Astrocyte of the hippocampus (primary cell): ENCODE measurements around the gene PRKACA.
A peak's percentile ranks its signal among the peaks of the same experiment; 100 is the strongest.

Experiments
- DNase-seq: peaks from one replicate; pipeline ENCODE4 v3.0.0; 2011; ENCODE audit warnings: low read depth, low spot score

PRKACA gene

DNA sequence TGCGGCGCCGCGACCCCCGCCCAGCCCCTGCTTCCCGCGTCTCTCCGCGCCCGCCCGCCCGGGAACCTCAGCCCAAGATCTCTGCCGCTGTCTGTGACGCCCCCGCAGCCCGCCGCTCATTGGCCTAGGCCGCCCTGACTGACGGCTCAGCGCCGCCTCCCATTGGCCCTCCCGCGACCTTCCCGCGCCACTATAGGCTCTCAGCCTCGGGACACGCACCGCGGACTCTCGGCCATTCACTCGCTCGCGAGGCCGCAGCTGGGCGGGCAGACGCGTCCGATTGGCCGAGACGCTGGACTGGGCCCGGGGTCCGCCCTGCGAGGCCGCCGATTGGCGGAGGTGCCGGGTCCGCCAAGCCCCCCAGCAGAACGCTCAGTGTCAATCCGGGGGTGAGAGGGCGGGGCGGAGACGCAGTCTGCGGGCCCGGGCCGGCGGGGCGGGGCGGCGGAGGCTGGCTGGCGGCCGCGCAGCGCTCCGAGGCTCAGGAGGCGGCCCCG, at the start of gene PRKACA:
PRKACA (minus strand) TSS at position 95 of the 497 bp plus-strand sequence. CDS start 215 bp downstream, outside the sequence.
- peak; percentile 100 for DNase-seq

DNA sequence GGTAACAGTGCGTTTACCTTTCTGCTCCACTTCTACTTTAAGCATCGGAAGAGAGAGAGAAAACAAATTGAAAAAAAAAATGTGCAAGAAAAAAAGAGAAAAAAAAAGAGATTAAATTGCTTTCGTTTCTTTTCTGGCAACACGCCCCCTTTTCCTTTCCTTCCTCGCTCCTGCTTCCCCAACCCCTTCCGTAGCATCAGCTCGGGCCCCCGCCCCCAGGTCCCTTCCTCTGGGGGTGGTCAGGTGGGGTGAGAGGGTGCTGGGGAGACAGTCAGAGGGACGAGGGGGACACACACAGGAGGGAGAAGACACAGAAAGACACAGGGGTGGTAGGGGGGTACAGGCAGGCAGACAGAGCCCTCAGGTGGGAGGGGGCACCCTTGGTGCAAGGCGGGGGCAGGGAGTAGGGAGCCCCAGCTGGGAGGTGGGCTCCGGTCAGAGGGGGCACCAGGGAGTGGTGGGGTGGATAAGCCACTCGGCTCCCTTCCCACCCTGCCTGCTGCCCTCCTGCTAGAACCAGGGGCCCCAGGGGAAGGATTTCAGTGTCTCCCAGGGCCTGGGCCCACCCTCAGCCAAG, 49.5 kb upstream of the PRKACA start:
- DNase-seq = no peak

DNA sequence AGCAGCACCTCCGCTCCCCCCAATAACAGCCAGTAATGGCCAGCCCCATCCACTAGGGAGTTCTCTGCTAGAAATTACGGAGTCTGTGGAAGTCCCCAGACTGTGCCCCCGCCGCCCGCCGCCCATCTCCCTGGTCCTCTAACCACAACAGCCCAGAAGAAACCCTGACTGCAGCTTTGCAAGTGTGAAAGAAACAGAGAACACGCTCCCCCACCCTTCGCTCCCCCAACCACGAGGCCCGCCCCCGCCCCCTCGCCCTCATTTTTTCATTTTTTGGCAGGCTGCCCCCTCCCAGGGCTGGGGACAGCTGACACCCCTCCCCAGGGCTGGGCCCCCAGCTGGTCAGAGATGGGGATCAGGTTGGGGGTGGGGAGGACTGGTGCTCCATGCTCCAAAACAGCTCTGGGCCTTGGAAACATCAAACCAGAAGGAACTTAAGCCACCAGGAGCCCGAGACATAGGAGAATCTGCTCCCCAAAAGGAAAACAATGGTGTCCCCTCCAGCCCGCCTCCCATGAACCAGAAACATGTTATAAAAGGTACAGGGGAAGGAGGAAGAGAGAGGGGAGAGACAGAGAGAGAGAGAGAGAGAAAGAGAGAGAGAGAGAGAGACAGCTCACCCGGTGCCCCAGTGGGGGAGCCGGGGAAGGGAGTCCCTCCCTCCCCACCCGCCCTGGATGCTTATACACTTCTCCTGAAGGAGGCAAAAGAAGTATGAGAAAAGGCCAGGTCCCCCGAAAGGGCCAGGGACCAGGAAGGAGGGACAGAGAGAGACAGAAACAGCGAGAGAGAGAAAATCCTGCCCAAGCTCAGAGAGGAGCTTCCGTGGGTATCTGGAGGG, 48.6 kb upstream of the PRKACA start:
- DNase-seq = no peak

DNA sequence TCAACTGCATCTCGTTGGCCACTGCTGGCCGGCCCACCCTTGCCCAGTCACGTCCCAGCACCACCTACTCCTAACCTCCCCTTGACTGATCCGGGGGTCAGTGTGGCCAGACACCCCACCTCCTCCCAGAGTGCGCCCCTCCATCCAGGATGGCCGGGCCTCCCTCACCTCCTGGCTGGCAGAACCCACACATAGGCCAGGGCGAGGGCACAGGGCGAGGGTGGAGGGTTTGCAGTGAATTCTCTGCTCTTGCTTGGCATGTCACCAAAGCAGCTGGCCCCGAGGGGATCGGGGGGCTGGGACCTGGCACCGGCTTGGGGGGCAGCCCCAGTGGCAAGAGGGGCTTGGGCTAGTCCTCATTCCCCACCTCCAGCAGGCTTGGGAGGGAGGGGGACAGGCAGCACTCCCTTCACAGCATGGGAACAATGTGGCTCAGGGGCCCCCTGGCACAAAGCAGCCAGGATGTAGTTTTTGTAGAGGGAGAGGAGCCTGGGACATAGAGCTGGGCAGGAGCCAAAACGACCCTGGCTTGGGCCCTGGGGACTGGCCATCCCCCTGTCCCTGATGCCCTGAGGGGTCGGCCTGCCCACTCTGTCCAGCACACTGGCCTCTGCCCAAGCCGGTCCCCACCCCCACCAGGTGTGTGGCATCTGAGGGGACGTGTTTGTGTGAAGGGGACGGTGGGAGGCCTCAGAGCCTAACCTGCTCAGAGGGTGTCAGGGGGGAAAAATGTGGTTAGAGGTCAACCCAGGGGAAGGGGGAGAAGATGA, 47.3 kb upstream of the PRKACA start:
- DNase-seq = no peak

DNA sequence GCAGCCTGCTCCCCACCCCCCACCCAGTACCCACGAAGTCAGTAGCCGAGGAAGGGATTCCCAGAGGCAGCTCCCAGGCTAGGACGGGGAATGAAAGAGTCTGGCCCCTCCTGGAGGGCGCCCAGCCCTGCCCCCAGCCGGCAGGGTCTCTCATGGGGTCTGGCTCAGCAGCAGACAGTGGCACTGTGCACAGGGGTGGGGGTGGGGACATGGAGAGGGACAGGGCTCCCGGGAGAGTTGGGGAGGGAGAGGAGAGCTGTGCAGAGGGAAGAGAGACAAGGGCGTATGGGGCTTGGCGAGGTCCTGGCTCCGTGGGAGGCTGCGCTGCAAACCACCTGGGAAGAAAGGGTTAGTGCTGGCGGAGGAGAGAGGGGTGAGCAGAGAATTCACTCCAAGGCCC, 46.5 kb upstream of the PRKACA start:
- DNase-seq = no peak

DNA sequence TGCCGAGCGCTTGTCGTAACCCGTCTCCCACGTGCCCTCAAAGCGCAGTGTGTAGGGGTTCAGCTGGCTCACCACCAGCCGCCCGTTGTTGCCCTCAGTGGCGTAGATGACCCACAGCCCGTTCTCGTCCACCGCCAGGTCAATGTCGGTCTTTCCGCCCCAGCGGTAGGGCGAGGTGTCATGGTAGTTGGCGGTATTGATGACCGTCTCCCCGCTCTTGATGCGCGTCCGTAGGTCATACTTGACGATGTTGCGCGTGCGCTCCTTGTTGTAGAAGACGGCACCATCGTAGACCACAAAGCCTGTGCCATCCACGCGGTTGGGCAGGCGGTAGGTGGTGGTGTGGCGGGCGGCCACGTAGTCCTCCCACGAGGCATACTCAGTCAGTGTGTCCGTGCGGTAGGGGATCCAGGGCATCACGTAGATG, 45.3 kb upstream of the PRKACA start:
- DNase-seq = no peak

DNA sequence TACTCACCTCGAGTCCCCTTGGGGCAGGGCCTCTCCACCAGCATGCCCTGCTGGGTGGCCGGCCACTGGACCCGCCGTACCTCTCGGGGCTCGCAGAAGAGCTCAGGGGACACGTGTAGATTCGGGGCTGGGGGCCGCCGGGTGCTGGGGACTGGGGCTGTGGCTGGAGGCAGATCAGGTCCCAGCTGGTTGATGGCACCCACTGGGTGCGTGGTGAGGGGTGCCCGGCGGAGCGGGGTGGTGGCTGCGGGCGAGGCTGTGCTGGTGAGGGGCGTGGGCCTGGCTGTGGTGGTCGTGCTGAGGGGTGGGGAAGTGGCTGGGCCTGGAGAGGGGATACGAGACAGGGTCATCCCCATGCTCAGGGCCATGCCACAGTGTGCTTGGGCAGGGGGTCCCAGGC, 43.7 kb upstream of the PRKACA start:
- DNase-seq = no peak

DNA sequence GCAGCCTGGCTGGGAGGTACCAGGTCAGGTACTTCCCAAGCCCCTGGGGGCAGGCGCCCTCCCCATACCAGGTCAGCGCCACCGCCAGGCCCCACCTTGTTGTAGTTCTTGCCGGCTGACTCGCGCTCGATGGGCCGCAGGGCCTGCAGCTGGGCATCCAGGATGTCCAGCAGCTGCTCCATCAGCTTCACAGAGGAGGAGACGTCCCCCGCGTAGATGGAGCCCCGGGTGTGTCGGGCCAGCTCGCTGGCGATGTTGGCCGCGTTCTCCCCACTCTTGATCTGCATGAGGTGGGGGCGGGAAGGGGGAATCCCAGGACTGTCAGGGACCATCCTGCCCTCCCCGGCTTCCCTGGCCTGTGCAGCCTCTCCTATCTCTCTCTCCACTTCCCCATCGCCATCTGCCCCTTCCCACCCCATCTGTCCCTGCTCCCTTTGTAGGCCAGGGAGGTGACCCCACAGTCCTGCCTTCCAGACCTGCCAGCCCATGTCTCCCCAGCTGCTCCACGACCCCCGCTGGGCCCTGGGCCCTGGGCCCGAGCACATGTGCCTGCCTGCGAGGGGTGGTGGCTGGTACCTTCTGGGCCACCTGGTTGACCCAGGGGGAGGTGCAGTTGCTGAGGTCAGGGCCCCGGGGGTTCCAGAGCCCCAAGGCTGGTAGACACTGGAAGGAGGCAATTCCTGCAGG, 42.6 kb upstream of the PRKACA start:
- no peak for DNase-seq

DNA sequence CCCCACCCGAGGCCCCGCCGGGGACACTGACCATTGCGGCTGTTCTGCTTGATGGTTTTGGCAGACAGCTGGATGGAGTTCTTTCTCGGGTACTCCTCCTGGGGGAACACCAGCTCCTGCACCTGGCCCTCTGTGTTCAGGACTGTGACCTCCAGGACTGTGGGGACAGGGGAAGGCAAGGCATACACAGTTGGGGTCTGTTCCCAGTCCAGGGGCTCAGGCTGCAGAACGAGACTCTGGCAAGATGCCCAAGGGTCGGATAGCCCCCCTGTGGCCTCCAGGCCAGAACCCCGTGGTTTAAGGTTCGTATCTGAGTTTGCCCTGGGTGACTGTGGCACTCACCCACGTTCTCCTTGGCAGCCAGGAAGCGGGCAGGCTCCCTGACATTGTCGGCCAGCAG, 41.5 kb upstream of the PRKACA start:
- DNase-seq = no peak

DNA sequence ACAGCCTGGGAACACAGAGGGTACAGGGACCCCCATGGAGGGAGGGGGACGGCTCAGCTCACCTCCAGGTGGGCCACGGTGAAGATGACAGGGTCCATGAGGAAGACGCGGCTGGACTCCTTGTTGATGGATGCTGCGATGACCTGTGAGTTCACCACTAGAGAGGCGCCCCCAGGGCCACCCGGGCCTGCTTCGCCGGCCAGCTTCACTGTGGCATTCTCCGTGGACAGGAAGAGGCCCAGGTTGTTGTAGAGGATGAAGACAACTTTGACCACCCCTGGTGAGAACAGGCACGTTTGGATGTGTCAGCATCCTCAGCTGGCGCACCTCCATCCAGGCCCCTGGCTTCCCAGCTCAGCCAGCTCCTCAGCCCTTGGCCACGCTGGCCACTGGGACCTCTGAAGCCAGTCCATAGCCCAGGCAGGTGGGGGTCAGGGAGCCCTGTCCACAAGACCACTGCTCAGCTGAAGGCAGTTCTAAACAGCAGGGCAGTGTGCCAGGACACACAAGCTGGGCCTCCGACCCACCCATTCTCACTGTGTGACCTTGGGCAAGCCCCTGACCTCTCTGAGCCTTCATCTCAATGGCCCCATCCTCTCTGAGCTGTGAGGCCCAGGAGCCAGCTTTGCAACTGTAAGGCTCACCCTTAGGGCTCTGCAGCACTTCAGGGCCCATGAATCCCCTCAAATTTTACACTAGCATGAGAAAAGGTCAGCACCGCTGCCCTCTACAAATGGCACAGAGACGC, 40.9 kb upstream of the PRKACA start:
- DNase-seq = no peak

DNA sequence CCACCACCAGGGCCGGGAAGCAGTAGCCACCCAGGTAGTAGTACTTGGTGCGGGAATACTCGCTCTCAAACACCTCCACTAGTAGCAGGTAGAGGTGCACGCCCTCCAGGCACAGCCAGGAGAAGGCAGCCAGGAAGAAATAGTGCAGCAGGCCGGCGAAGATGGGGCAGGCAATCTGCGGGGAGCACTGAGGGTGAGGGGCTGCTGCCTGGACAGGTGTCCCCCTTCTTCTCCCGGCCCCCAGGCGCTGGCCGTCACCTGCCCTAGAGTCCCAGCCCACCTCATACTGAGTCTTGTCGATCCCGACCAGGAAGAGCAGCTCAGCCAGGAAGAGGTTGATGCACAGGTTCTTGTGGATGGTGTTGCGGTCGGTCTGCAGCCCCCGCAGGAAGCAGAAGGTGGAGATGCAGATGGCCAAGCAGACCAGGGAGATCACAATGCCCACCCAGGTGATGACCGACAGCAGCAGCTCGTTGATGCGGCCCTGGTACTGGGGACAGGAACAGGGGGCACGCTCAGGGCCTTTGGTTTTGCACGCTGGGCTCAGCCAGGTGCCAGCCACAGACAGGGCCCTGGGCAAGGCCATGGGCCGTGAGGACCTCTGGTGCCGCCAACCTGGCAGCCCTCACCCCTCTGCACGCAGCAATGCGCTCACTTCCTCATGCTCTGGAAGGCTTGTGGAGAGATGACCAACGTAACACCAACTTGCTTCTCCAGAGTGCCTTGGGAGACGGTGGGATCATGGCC, 39.6 kb upstream of the PRKACA start:
- no peak for DNase-seq

DNA sequence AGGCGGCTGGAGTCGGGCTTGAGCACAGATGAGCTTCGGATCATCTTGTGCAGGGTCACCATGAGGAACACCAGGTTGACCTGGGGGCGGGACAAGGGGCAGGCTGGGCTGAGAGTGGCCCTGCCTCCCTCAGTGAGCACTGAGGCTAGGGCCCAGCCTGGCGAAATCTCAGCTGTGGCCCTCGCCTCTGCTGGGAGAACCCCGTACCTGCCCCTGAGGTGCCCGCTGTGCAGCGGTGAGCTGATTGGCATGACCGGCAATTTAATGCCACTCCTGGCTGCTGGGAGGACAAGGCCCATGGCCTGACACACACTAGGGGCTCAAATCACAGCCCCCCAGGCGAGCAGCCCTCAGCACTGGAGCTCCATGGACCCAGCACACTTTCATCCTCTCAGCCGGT, 38.6 kb upstream of the PRKACA start:
- no peak for DNase-seq

DNA sequence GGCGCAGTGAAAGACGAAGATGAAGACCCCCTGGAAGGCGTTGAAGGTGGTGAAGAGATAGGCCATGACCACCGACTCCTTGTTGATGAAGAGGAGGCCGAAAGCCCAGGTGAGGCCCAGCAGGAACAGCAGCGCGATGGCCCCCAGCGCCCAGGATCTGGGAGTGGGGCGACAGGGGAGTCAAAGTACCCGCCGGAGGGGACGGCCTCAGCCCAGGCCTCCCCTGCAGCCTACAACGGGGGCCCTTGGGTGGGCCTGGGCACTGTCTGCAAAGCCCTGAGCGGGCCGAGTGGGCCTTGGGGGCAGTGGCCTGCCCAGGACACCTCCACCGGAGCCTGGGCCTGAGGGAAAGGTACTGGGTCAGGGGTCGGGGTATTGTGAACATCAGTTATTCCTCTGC, 37.8 kb upstream of the PRKACA start:
- DNase-seq = no peak

DNA sequence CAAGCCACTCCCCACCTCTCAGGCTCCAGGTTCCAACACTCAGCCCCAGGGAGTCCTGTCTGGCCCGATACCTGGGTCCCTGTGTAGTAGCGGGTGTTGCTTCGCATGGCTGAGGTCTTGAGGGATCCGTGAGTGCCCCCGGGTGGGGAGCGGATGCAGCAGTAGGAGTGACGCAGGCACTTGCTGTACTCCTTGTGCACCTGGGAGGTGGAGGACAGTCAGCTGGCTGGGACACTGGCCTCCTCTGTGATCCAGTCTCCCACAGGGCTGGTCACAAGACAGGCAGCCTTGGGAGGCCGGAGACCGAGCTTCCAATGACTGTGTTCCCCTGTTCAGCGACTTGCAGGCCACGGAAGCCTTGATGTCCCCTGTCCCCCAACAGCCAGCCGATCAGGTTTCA, 35.2 kb upstream of the PRKACA start:
- no peak for DNase-seq

DNA sequence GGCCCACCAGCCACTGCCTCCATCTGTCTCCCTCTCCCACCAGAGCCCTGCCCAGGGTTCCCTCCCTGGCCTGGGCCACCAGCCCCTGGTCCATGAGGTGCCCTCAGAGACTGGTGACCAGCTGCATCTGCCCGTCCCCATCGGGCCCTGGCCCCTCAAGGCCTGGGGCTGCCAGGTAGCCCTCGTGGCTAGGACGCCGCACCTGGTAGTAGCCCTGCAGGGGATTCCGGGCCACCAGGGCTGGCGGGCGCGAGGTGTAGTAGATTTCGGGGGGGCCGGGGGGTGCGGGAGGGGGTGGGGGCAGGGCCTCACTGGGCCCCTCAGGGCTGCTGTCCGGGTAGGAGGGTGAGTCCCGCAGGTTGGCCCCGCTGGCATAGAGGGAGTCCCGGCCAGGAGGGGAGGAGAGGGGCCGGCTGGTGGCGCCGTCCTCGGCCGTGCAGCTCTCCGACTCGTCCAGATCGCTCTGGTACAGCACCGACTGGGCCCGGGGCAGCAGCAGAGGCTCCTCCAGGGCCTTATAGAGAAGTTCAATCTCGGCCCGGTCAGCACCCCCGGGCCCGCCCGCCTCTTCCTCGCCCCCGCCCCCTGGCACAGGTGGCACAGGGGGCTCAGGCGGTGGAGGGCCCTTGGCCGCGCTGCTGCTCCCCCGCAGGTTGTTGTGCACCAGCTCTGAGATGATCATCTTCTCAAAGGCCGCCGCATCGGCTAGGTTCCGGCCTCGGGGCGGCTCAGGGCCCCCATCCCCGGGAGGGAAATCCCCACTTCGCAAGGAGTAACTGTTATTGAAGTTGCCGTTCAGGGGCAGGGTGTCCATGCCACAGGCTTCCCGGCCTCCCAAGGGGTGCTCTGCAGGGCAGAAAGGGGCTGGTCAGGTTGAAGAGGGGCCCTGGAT, 33.5 kb upstream of the PRKACA start:
- no peak for DNase-seq

DNA sequence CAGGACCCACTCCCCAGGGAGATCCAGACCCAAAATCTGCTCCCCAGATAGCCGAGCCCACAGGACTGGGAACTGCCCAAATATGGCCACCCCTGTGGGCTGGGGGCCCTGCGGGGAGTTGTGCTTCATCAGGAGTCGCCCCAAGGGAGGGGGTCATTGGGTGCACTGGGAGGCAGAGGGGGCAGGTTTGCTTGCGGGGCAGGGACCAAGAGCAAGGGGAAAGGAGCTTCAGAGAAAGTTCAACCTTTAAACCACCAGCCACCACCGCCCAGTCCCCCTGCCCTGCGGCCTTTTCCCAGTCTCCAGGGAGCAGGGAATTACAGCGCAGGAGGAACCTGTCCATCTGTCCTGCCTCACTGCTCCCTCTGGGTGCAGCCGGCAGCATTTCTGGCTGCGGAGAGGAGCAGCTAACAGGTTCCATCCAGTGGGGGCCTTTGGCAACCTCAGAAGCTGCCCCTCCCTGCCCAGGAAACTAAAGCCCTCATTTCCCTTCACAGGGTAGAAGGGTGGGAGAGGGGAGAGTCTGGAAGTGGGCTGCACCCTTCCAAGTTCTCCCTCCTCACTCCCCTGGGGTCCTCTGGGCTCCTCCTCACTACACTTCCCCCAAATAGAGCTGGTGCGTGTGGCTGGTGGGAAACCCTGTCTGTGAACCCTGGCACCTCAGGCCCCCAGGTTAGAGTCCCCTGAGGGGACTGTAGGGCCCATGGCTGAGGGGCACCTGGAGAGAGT, 32.6 kb upstream of the PRKACA start:
- DNase-seq = no peak

DNA sequence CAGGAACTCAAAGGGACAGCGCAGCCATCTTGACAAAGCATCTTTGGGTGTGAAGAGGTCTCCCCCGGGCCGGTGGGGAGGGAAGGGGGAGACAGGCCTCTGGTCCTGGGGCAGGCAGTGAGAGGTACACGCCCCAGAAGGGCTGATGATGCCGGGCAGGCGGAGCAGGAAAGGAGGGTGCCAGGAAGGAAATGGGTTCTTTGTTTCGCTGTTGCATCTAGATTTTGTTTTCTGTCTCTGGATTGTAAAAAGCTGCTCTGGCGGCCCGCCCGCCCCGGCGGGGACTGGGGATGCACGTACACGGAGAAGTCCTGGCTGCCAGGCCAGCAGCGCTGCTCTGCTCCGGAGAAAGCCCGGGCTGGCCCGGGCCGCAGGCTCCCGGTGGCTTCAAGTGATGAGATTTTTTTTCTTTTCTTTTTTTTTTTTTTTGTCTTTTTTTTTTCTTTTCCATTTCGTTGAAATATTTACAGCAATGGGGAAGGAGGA, 32.0 kb upstream of the PRKACA start:
- peak; percentile 68 for DNase-seq

DNA sequence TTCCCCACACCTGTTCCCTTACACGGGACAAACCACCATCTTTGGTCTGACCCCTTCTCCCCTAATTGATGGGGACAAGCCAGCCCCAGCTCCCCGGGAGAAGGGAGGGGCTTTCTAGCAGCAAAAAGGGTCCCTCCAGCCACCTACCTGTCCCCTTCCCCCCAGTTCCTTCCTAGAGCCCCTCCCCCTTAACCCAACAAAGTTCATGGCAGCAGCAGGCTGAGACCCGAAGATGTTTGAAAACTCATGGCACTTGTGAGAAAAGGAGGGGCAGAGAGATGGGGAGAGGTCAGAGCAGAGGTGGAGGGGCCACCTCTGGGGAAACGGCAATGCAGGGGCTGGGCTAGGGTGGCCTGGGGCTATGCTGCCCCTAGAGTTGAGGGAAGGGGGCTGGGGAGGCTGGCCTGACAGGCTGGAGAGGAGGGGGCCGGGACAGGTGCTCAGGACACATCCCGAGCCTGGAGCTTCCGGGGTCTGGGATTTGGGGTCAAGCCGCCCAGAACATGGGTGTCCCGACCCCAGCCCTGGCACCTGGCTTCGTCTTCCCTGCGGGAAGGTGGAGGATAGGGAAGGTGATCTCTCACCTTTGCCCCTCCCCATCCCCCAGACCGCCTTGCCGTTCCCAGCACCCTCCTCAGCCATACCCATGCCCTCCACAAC, 31.3 kb upstream of the PRKACA start:
- DNase-seq = no peak
